ENCODE data around the gene TBC1D2B.

The TBC1D2B gene

DNA sequence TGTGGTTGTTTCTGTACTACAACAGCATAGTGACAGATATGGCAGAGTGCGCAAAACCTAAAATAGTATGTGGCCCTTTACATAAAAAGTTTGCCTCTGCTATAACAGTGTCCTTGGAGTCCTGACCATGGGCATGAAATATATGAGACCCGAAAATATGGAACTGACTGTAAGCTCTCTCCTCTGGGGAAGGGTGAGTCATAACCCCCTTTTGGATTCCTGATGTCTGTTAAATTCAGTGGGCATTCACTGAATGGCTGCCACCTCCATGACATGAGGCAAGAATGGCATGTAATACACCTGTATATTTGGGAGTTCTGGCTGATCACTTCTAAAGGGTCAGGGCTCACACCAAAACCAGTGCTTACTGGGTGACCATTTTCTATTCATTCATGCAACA lies 6.1 kb downstream of the TBC1D2B start:
- DNase-seq (ENCODE audit: low spot score): no peak
- no peak for TF ChIP-seq CTCF (IDR thresholded peaks at IDR 0.05; ENCODE audit: extremely low read depth, missing control alignments)

DNA sequence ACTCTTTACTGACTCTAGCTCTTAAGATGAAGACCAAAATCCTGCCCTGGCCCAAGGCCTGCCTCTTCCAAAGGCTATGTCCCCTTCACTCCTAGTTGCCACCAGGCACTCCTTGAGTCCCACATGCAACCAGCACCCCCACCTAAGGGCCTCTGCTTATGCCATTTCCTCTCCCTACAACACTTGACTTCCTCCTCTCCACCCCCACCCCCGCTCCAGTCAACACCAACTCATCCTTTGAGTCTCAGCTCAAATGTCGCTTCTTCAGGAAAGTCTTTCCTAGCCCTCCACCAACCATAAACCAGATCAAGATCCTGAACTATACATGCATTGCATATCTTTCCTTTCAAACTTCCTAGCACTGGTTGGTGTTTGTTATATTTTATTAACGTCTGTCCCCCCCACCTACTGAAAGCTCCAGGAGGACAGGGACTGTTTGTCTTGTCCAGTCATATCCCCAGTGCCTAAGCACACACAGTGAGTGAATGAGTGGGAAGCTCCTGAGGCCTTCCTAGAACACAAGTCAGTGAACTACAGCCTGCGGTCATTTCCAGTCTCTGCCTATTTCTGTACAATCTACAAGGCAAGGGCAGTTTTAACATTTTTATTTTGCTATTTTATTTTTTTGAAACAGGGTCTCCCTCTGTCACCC lies 7.3 kb downstream of the TBC1D2B start:
- no peak for TF ChIP-seq CTCF (IDR thresholded peaks at IDR 0.05; ENCODE audit: extremely low read depth, missing control alignments)
- DNase-seq (ENCODE audit: low spot score): no peak

DNA sequence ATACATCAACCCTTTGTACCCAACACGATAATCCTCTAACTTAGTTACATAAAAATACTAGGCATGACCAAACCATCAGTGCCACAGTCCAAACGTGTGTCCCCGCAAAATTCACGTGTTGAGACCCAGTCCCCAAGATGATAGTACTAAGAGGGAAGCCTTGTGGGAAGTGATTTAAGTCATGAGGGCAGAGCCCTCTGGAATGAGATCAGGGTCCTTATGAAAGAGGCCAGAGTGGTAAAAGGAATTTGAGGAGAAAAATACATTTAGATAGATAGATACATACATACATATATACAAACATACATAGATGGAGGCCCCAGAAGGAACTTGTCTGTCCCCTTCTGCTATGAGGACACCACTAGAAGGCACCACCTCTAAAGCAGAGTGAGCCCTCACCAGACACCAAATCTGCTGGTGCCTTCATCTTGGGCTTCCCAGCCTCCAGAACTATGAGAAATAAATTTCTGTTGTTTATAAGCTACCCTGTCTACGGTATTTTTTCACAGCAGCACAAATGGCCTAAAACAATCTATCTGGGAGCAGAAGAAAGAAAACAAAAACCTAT lies 8.0 kb downstream of the TBC1D2B start:
- no peak for TF ChIP-seq CTCF (IDR thresholded peaks at IDR 0.05; ENCODE audit: extremely low read depth, missing control alignments)
- DNase-seq (ENCODE audit: low spot score): no peak

GRCh38 chr15:78069052-78069414 lies 8.5 kb downstream of the TBC1D2B start:
- TF ChIP-seq CTCF (IDR thresholded peaks at IDR 0.05; ENCODE audit: extremely low read depth, missing control alignments): peak; percentile 10
- DNase-seq (ENCODE audit: low spot score): no peak

DNA sequence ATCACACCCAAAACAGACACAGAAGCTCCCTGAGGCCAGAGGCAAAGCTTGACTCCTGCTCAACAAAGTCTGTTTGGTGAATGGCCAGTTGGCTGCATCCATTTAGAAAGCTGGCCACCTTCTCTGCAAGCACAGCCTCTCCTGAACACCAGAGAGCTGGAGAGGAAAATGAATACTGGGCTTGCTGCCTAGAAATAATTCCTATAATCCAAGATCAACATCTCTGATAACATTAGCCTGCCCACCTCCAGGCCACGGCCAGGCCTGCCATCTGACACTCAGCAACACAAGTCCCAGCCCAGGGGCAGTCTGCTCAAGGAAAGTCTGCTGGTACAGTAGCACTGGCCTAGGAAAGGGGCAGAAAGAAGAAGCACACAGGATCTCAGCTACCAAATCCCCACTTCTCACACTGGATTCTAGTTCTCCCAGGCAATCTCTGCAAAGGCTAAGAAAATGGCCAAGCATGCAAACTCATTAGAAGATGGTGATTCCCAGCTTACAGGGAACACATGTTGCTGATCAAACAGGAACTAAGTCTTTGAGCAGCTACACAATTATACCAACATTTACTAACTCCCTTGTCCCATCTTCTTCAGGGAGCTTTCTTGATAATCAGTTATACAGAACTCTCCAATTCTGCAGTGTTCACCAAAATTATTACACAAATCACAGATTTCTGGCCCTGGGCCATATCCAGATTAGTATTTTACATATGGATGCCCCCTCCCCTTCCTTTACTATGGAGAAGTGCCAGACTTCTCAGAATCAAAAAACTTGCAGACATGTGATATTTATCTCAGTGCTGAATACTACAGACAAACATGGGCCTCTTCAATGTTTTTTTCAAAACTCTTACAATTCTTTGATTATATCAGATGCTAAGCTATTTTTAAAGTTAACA lies 9.9 kb downstream of the TBC1D2B start:
- no peak for TF ChIP-seq CTCF (IDR thresholded peaks at IDR 0.05; ENCODE audit: extremely low read depth, missing control alignments)
- no peak for DNase-seq (ENCODE audit: low spot score)

DNA sequence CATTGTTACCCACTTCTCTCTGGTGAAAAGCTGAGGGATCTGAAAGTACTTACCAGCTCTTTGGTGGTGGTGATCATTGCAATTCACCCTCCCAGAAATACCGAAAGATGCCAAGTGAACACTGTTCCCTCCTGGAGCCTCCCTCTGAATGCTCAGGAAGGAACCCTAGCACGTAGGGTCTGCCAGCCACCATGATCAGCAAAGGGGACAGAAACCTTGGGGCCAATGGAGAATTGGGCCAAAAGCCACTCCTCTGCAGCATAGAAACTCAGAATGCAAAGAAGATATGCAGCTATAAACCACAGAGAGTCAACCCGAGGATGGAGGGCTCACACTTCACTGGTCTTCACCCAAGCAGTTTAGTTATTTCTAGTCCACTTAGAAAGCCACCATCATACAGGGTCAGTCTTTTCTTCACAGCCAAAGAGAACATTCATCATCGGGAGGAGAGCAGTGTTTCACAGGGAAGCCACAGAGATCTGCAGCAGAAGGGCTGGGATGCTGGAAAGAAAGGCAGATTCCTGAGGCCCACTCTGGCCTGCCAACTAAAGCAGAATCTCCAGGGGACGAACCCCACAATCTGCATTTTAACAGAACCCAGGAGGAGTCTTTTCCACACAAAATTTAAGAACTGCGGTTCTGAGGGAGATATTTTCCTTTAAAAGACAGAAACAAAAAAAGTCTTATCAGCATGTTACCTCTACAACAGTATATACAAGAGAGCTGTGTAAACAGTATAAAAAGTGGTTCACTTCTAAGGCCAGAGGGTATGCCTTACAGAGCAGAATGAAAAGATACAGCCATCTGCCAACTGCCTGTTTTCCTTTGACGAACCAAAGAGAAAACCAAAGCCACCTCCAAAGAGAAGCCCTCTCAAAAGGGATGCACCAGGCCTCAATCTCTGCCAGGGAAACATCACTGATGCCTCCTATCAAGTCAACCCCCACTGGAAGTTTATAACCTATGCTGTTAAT lies 11.3 kb downstream of the TBC1D2B start:
- no peak for TF ChIP-seq CTCF (IDR thresholded peaks at IDR 0.05; ENCODE audit: extremely low read depth, missing control alignments)
- DNase-seq (ENCODE audit: low spot score): peak; percentile 69
